ENCODE results near the gene CABP2.
"Not testable (repeated sequence)": the region's sequence is repeated elsewhere in the genome, so short reads cannot be mapped to it uniquely, and the experiment has no call there.

Gene CABP2

DNA sequence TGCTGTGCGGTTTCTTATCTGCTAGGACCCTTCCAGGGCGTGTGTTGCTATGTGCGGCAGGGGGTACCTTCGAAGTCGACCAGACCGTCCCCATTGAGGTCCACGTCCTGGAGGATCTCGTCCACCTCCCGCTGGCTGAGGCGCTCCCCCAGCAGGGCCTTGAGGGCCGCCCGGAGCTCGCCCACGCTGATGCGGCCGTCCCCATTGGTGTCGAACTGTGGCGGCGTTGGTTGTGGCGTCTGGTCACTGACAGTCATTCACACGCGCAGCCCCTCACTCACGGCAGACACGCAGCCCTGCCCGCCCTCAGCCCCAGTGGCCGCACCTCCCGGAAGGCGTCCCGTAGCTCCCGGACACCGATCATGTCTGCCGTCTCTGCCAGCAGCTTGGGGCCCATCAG is 3.5 kb downstream of the CABP2 start:
- no peak for DNase-seq (ENCODE audit: low read depth)
- TF ChIP-seq, protein P1, sequence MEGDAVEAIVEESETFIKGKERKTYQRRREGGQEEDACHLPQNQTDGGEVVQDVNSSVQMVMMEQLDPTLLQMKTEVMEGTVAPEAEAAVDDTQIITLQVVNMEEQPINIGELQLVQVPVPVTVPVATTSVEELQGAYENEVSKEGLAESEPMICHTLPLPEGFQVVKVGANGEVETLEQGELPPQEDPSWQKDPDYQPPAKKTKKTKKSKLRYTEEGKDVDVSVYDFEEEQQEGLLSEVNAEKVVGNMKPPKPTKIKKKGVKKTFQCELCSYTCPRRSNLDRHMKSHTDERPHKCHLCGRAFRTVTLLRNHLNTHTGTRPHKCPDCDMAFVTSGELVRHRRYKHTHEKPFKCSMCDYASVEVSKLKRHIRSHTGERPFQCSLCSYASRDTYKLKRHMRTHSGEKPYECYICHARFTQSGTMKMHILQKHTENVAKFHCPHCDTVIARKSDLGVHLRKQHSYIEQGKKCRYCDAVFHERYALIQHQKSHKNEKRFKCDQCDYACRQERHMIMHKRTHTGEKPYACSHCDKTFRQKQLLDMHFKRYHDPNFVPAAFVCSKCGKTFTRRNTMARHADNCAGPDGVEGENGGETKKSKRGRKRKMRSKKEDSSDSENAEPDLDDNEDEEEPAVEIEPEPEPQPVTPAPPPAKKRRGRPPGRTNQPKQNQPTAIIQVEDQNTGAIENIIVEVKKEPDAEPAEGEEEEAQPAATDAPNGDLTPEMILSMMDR (IDR thresholded peaks at IDR 0.05; ENCODE audit: insufficient read depth, low read depth, low read length, missing control alignments) = no peak
- H3K4me3 ChIP-seq (ENCODE audit: low read length) = no peak overlapping the region

DNA sequence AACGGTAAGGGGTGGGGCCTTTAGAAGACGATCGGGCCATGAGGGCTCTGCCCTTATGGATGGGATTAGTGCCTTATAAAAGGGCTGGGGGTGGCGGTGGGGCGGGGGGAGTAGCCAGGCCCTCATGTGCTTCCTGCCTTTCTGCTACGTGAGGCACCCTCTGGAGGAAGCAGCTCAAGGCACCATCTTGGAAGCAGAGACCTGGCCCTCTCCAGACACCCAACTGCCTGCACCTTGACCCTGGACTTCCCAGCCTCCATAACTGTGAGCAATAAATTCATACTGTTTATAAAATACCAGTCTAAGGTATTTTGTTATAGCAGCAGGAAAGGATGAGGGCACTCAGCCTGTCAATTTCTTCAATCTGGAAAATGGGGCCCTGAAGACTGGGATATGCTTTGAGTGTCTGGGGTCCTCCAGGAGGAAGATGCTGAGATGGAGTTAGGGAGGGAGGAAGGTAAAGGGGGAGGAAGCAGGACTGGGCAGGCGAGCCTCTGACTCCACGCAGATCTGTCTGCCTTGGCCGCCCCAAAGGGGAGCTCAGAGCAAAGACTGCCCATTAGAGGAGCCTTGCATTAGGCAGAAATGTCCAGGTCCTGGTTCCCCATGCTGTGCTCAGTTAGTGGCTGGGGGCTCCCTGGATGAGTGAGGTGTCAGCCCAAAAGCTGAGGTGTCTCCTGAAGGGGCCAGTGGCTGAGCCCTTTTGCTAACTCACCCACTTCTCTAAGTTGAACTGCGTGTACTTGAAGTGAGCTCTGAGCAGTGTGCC is 5.3 kb downstream of the CABP2 start:
- no peak overlapping the region for H3K4me3 ChIP-seq (ENCODE audit: low read length)
- no peak for DNase-seq (ENCODE audit: low read depth)
- TF ChIP-seq, protein P1 (IDR thresholded peaks at IDR 0.05; ENCODE audit: insufficient read depth, low read depth, low read length, missing control alignments) = no peak

GRCh38 chr11:67516806-67517205 is 6.4 kb downstream of the CABP2 start:
- H3K4me3 ChIP-seq (ENCODE audit: low read length) = no peak overlapping the region
- TF ChIP-seq, protein P1 (IDR thresholded peaks at IDR 0.05; ENCODE audit: insufficient read depth, low read depth, low read length, missing control alignments) = no peak
- no peak for DNase-seq (ENCODE audit: low read depth)

DNA sequence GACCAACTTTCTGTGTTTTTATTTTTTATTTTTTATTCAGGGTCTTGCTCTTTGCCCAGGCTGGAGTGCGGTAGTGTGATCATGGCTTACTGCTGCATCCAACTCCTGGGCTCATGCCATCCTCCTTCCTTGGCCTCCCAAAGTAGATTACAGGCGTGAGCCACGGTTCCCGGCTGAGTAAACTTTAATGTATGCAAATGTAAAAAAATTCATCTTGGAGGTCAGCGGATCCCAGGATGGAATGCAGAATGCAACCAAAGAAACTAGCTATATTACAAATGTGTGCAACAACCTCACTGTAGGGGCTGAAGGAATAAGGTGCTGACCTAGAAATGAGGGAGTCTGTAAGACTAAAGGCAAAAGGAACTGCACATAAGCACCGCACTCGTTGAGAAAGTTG is 9.1 kb downstream of the CABP2 start:
- H3K4me3 ChIP-seq (ENCODE audit: low read length) = no peak overlapping the region
- DNase-seq (ENCODE audit: low read depth) = no peak
- TF ChIP-seq, protein P1 (IDR thresholded peaks at IDR 0.05; ENCODE audit: insufficient read depth, low read depth, low read length, missing control alignments) = no peak

DNA sequence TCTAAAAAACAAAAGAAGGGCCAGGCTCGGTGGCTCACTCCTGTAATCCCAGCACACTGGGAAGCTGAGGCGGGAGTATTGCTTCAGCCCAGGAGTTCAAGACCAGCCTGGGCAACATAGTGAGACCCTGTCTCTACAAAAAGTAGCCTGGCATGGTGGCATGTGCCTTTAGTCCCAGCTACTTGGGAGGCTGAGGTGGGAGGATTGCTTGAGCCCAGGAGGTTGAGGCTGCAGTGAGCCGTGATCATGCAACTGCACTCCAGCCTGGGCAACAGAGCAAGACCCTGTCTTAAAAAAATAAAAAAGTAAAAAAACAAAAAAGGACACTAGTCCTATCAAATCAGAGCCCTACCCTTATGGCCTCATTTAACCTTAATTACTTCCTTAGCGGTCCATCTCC is 11.7 kb downstream of the CABP2 start:
- DNase-seq (ENCODE audit: low read depth) = not testable (repeated sequence)

GRCh38 chr11:67510023-67510345 is 13.3 kb downstream of the CABP2 start:
- no peak overlapping the region for H3K4me3 ChIP-seq (ENCODE audit: low read length)
- no peak for DNase-seq (ENCODE audit: low read depth)
- TF ChIP-seq, protein P1 (IDR thresholded peaks at IDR 0.05; ENCODE audit: insufficient read depth, low read depth, low read length, missing control alignments) = no peak

More for the DNA sequence above, 11.7 kb downstream of the CABP2 start:
- not testable (repeated sequence) for H3K4me3 ChIP-seq (ENCODE audit: low read length)

- peak; percentile 95 for DNase-seq (ENCODE audit: low read depth)
- TF ChIP-seq, protein P1 (IDR thresholded peaks at IDR 0.05; ENCODE audit: insufficient read depth, low read depth, low read length, missing control alignments) = no peak
- H3K4me3 ChIP-seq (ENCODE audit: low read length) = peak overlapping the region; percentile 75
Measured at GRCh38 chr11:67508486-67509121, 14.6 kb downstream of the CABP2 start.

Measured in epithelial cell of esophagus (primary cell).